Measurements from ENCODE around the gene CDH3. TPM values are rescaled to one million over a fixed set of nuclear protein-coding genes. Genes with fewer than 3 reads are reported as not detected.

The CDH3 gene
- total and polyA plus RNA-seq, 2 of the 13 experiments (the other 11 are each of a cell fraction or from before 2014, with no cell fraction given), result 0.11 TPM; not detected in 1

- TF ChIP-seq ZNF703 (CRISPR knock-in tag; IDR thresholded peaks at IDR 0.05; ENCODE audit: borderline replicate concordance), result no peak
- TF ChIP-seq HDAC2 (CRISPR knock-in tag; IDR thresholded peaks at IDR 0.05), result peak; percentile 98
- peak; percentile 98 for TF ChIP-seq MTA1 (CRISPR knock-in tag; IDR thresholded peaks at IDR 0.05; ENCODE audit: borderline replicate concordance)
- peak; percentile 89; the same call in 1 of the 2 replicates for TF ChIP-seq ZNF691 (CRISPR knock-in tag; IDR thresholded peaks at IDR 0.05; ENCODE audit: borderline replicate concordance, low read depth)
- TF ChIP-seq HHEX (CRISPR knock-in tag; IDR thresholded peaks at IDR 0.05), result peak; percentile 75
- peak; percentile 89 for TF ChIP-seq KDM3A (CRISPR knock-in tag; IDR thresholded peaks at IDR 0.05; ENCODE audit: low read depth)
- 0 out of 2 replicates have a peak, but pooled peaks have one; percentile 69 for TF ChIP-seq ZNF335 (CRISPR knock-in tag; IDR thresholded peaks at IDR 0.05)
- TF ChIP-seq ZNF264 (CRISPR knock-in tag; IDR thresholded peaks at IDR 0.05), result peak; percentile 94
- TF ChIP-seq POLR2A (IDR thresholded peaks at IDR 0.05; ENCODE audit: insufficient read depth in 1 of 2, low read depth in 2 of 2, low read length in 2 of 2), result peak in 1 of 2 experiments; percentile 32; a peak in 1 of 4 replicates
- TF ChIP-seq FOXP1 (IDR thresholded peaks at IDR 0.05), result no peak
- TF ChIP-seq FOXP1 (CRISPR knock-in tag; IDR thresholded peaks at IDR 0.05), result peak; percentile 87
- TF ChIP-seq MAZ (IDR thresholded peaks at IDR 0.05; ENCODE audit: borderline replicate concordance, low read depth, low read length), result no peak
- TF ChIP-seq MAZ (CRISPR knock-in tag; IDR thresholded peaks at IDR 0.05; ENCODE audit: low read depth), result peak; percentile 81
- TF ChIP-seq NFIC (IDR thresholded peaks at IDR 0.05; ENCODE audit: low read length), result peak; percentile 83
- TF ChIP-seq SKI (IDR thresholded peaks at IDR 0.05; ENCODE audit: partially characterized antibody), result peak; percentile 82
- TF ChIP-seq ZNF17 (CRISPR knock-in tag; IDR thresholded peaks at IDR 0.05), result 0 out of 2 replicates have a peak, but pooled peaks have one; percentile 63
- TF ChIP-seq GABPB1 (CRISPR knock-in tag; IDR thresholded peaks at IDR 0.05), result peak; percentile 54; the same call in 1 of the 2 replicates
- peak; percentile 72 for TF ChIP-seq GATAD1 (CRISPR knock-in tag; IDR thresholded peaks at IDR 0.05)
- TF ChIP-seq ZNF362 (CRISPR knock-in tag; IDR thresholded peaks at IDR 0.05; ENCODE audit: borderline replicate concordance), result peak; percentile 99
- no peak for TF ChIP-seq SP1 (IDR thresholded peaks at IDR 0.05)
- TF ChIP-seq SP1 (CRISPR knock-in tag; IDR thresholded peaks at IDR 0.05), result peak; percentile 37
- peak; percentile 91 for TF ChIP-seq SKIL (CRISPR knock-in tag; IDR thresholded peaks at IDR 0.05; ENCODE audit: borderline replicate concordance)
- TF ChIP-seq FOSL2 (CRISPR knock-in tag; IDR thresholded peaks at IDR 0.05), result peak; percentile 99
- TF ChIP-seq TSC22D2 (CRISPR knock-in tag; IDR thresholded peaks at IDR 0.05; ENCODE audit: borderline replicate concordance), result peak; percentile 58; the same call in 1 of the 2 replicates
- peak; percentile 94 for TF ChIP-seq RARA (CRISPR knock-in tag; IDR thresholded peaks at IDR 0.05)
- peak; percentile 94 for TF ChIP-seq ETV5 (CRISPR knock-in tag; IDR thresholded peaks at IDR 0.05; ENCODE audit: borderline replicate concordance)
- TF ChIP-seq ZNF292 (CRISPR knock-in tag; IDR thresholded peaks at IDR 0.05; ENCODE audit: borderline replicate concordance, low read depth), result peak; percentile 100
Observed at GRCh38 chr16:68744744-68745280, 99.7 kb downstream of the CDH3 start (continued).
